Measurements from ENCODE around the gene TTBK1.

GRCh38 chr6:43328528-43328927 is 85.2 kb downstream of the TTBK1 start:
- TF ChIP-seq POLR2A (IDR thresholded peaks at IDR 0.05; ENCODE audit: low read depth, low read length) (no peak), RFX5 (IDR thresholded peaks at IDR 0.05; ENCODE audit: low read depth, low read length) (no peak), USF2 (IDR thresholded peaks at IDR 0.05; ENCODE audit: low read depth, low read length) (no peak), RAD21 (IDR thresholded peaks at IDR 0.05; ENCODE audit: low read length) (no peak), MAFK (IDR thresholded peaks at IDR 0.05; ENCODE audit: low read depth, low read length) (no peak), CHD1 (IDR thresholded peaks at IDR 0.05; ENCODE audit: low read depth, low read length) (no peak), SMC3 (IDR thresholded peaks at IDR 0.05; ENCODE audit: low read depth, low read length) (no peak), MXI1 (IDR thresholded peaks at IDR 0.05; ENCODE audit: borderline replicate concordance, low read depth, low read length) (no peak)
- TF ChIP-seq, protein P1, sequence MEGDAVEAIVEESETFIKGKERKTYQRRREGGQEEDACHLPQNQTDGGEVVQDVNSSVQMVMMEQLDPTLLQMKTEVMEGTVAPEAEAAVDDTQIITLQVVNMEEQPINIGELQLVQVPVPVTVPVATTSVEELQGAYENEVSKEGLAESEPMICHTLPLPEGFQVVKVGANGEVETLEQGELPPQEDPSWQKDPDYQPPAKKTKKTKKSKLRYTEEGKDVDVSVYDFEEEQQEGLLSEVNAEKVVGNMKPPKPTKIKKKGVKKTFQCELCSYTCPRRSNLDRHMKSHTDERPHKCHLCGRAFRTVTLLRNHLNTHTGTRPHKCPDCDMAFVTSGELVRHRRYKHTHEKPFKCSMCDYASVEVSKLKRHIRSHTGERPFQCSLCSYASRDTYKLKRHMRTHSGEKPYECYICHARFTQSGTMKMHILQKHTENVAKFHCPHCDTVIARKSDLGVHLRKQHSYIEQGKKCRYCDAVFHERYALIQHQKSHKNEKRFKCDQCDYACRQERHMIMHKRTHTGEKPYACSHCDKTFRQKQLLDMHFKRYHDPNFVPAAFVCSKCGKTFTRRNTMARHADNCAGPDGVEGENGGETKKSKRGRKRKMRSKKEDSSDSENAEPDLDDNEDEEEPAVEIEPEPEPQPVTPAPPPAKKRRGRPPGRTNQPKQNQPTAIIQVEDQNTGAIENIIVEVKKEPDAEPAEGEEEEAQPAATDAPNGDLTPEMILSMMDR (conservative IDR thresholded peaks at IDR 0.05; ENCODE audit: low read depth, low read length): no peak
